GM06990 (cell line): Measurements from ENCODE around the gene AGGF1.

Source experiments
- DNase-seq: peaks from one replicate; pipeline ENCODE4 v3.0.0-alpha.2; 2011; ENCODE audit not compliant: insufficient read length; ENCODE audit errors: extremely low read depth
- H3K27me3 ChIP-seq: replicated peaks from 2 replicates; pipeline ENCODE4 v1.6.0; 2011; ENCODE audit warnings: low read length; ENCODE audit not compliant: control insufficient read depth, insufficient read depth
- H3K36me3 ChIP-seq: 2 replicates; pipeline ENCODE4 v1.5.1; 2011; ENCODE audit warnings: low read length; ENCODE audit not compliant: control insufficient read depth, insufficient read depth
- H3K4me3 ChIP-seq: replicated peaks from 2 replicates; pipeline ENCODE4 v1.5.1; 2011; ENCODE audit warnings: low read depth, mild to moderate bottlenecking, control low read depth, low read length
- CTCF ChIP-seq: IDR thresholded peaks from 2 replicates; pipeline ENCODE4 v1.5.1; 2011; ENCODE audit warnings: low read length, control low read depth, mild to moderate bottlenecking, inconsistent platforms; ENCODE audit not compliant: insufficient read depth, poor library complexity, severe bottlenecking

The AGGF1 gene, protein sequence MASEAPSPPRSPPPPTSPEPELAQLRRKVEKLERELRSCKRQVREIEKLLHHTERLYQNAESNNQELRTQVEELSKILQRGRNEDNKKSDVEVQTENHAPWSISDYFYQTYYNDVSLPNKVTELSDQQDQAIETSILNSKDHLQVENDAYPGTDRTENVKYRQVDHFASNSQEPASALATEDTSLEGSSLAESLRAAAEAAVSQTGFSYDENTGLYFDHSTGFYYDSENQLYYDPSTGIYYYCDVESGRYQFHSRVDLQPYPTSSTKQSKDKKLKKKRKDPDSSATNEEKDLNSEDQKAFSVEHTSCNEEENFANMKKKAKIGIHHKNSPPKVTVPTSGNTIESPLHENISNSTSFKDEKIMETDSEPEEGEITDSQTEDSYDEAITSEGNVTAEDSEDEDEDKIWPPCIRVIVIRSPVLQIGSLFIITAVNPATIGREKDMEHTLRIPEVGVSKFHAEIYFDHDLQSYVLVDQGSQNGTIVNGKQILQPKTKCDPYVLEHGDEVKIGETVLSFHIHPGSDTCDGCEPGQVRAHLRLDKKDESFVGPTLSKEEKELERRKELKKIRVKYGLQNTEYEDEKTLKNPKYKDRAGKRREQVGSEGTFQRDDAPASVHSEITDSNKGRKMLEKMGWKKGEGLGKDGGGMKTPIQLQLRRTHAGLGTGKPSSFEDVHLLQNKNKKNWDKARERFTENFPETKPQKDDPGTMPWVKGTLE

GRCh38 chr5:77030097-77031071 is at the start of gene AGGF1:
Gene AGGF1 (plus strand): TSS chr5:77030404. CDS start chr5:77030767, 363 bp downstream.
- no peaks in the 10 kb centered on the region for H3K27me3 ChIP-seq
- TF ChIP-seq CTCF, result no peak
- DNase-seq, result peak; percentile 90
- H3K4me3 ChIP-seq, result peak within 1 kb of the TSS; percentile 94
- H3K36me3 ChIP-seq, result no peaks in the 10 kb centered on the region

- TF ChIP-seq CTCF, result no peak
- Histone ChIP-seq H3K27me3 (no peaks in the 10 kb centered on the region), H3K36me3 (no peaks in the 10 kb centered on the region), H3K4me3 (no peak overlapping the region)
- DNase-seq, result no peak
Observed at GRCh38 chr5:76980518-76981144, 49.6 kb upstream of the AGGF1 start.

- H3K36me3 ChIP-seq, result no peaks in the 10 kb centered on the region
- no peak for TF ChIP-seq CTCF
- H3K27me3 ChIP-seq, result no peaks in the 10 kb centered on the region
- H3K4me3 ChIP-seq, result no peak overlapping the region
- DNase-seq, result no peak
Observed at GRCh38 chr5:76982450-76982849, 47.8 kb upstream of the AGGF1 start.

- no peak for TF ChIP-seq CTCF
- no peak overlapping the region for H3K4me3 ChIP-seq
- no peaks in the 10 kb centered on the region for H3K27me3 ChIP-seq
- H3K36me3 ChIP-seq, result no peaks in the 10 kb centered on the region
- no peak for DNase-seq
Observed at GRCh38 chr5:76983468-76983867, 46.7 kb upstream of the AGGF1 start.

- TF ChIP-seq CTCF, result no peak
- no peak for DNase-seq
Observed at GRCh38 chr5:76986825-76987526, 43.2 kb upstream of the AGGF1 start.

More at GRCh38 chr5:76986825-76987526, 43.2 kb upstream of the AGGF1 start:
- H3K27me3 ChIP-seq, result no peaks in the 10 kb centered on the region
- H3K4me3 ChIP-seq, result no peak overlapping the region
- H3K36me3 ChIP-seq, result no peaks in the 10 kb centered on the region
